CMK (cell line): ENCODE data around the gene BRD7.

Experiments
- DNase-seq: peaks from one replicate; pipeline ENCODE4 v3.0.0-alpha.2; 2010; ENCODE audit warnings: low read depth

The BRD7 gene

DNA sequence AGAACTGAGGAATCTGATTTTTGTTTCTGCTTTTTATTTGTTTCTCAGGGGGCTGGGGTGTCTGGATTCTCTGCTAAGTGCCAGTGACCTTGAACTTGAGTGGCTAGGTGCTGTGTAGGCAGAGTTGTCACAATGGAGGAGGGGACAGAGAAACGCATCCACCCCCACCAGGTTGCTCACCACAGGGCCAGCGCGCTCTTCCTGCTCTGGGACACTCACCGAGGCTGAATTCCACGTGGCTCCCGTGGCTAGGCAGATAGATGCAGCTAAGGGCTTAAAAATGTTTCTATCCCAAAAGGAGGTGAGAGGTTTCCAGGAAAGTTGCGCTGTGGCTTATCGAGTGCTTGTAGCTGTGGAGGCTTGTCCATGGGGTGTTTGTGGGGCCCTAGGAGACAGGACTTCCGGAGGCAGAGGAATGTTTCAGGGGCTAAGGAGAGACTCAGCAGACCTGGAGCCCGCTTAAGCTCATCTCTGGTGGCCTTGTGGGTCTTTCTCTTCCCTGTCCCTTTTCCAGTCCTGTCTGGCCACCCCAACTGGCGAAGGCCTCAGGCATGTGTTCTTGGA is 65.7 kb downstream of the BRD7 start:
- DNase-seq, result no peak

DNA sequence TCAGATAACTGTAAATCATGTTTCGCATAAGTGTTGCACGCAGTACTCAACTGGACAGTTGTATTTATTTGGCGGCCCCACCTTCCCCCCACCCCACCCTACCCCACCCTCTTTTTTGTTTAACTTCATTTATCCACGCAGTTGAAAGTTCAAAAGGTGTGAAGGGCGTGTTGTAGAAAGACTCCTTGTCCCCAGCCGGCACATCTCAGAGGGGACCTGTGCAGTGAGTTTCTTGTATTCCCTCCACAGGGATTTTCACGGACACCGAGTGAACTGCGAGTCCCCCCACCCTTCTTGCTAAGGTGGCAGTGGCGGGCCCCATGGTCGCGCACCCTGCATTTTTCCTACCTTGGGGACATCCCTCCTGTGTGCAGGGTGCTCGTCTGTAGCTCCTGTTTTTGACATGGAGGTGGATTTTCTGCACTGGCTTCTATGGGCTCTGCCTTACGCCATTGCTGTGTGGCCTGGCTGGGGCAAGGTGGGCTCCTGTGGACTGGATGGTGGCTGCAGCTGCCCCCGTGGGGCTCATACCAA is 66.2 kb downstream of the BRD7 start:
- DNase-seq, result no peak

DNA sequence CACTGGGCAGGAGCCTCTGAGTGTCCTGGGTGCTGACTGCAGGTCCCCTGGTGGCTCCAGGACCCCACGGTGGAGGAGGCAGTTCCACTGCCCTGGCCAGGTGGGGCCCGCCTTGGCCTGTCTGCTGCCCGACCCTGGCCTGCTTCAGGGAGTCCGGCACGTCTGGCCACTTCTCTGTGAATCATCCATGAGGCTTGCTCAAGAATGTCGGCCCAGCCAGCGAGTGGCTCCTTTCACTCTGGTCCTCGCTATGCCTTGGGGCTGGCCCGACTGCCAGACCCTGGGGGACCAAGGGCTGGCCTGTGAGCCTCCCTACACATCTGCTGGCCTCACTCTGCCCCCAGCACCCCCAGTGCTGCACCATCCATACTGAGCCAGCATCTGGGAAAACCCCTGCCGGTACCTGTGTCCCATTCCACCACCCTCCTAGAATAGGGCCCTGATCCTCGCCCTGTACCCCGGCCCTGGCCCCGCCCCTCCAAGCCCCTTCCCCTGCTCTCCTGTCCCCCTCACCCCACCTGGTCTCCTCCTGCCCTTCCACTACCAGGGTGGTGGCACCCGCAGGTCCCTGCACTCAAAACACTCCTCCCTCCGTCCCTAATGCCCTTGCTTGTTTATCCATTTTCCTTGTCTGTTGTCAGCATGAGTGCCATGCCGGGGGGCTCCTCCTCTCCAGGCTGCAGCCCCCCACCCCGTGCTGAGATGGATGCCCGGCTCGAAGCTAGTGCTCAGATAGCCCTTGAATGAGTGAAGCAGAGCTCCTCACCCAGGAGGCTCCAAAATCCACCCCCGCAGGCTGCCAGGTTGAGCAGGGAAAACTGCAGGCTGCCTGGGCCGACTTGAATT is 66.9 kb downstream of the BRD7 start:
- no peak for DNase-seq

DNA sequence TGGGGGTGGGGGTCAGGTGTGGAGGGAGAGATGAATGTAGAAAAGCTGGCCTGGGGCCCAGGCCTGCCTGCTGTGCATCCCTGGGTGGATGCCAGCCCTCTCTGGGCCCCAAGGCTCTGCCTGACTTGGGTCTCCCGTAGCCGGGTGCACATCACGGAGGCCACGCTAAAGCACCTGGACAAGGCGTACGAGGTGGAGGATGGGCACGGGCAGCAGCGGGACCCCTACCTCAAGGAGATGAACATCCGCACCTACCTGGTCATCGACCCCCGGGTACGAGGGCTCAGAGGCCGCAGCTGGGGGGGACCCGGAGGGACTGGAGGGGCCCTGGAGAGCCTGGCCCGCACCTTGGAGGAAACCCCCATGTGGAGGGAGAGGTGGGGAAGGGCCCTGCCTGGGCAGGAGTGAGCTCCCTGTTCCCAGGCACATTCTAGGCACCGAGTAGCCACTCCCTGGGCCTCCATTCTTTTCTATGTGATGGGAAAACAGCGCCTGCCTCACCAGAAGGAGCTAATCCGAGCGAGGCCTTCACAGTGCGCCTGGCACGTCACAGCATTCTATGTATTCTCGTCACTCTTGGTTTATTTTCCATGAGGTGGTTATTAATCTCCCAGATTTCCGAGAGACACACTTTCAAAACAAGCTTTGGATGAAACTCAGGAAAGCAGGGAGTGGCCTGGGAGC is 67.7 kb downstream of the BRD7 start:
- no peak for DNase-seq

- no peak for DNase-seq
Measured at GRCh38 chr16:50299508-50300105, 69.2 kb downstream of the BRD7 start.

DNA sequence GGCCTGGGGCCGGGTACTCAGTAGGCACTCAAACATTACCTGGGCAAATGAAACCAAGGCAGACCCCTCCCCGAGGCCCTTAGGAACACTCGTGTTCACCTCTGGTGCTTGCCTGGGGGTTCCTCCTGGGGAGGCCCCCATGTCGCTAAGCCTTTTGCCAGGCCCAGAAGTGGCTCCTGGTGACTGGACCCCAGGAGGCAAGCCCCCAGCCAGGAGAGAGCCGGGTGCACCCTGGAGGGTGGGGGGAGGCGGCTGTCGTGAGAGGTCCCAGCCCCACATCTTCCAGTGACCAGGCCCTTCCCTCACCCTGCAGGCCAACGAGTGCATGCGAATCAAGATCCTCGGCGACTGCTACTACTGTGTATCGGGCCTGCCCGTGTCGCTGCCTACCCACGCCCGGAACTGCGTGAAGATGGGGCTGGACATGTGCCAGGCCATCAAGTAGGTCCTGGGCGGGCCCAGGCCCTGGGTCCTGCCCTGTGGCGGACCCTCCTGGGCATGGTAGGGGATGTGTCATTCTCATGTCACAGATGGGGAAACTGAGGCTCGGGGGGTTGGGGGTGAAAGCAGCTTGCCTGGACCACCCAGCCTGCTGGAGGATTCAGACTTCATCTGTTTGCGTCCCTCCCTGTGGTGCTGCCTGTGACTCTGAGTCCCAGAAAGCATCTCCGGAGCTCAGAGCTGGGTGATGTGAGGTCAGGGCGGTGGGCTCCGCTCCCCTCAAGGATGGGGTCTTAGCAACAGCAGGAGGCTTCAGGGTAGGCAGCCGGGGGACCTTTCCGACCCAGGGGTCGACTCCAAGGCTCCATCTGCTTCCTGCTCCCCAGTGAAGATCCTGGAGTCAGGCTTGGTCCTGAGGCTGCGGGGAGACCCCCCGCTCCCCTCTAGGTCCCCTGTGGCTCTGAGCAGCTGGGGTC is 69.9 kb downstream of the BRD7 start:
- no peak for DNase-seq

DNA sequence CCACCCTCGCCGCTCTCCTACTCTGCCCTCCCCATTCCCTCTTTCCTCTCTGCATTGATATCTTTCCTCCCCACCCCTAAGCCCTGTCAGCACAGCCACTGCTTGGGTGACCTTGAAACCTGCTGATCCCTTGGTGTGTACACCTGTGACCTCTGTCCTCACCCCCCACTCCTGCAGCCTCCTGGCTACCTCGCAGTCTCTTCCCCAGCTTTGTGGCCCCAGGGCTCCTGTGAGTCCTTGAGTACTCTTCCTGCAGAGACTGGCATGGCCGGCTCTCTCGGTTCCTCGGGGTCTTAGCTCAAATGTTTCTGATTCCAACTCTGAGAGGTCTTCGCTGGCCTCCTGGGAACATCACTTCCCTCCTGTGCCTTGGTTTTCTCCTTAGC is 70.7 kb downstream of the BRD7 start:
- DNase-seq, result no peak

DNA sequence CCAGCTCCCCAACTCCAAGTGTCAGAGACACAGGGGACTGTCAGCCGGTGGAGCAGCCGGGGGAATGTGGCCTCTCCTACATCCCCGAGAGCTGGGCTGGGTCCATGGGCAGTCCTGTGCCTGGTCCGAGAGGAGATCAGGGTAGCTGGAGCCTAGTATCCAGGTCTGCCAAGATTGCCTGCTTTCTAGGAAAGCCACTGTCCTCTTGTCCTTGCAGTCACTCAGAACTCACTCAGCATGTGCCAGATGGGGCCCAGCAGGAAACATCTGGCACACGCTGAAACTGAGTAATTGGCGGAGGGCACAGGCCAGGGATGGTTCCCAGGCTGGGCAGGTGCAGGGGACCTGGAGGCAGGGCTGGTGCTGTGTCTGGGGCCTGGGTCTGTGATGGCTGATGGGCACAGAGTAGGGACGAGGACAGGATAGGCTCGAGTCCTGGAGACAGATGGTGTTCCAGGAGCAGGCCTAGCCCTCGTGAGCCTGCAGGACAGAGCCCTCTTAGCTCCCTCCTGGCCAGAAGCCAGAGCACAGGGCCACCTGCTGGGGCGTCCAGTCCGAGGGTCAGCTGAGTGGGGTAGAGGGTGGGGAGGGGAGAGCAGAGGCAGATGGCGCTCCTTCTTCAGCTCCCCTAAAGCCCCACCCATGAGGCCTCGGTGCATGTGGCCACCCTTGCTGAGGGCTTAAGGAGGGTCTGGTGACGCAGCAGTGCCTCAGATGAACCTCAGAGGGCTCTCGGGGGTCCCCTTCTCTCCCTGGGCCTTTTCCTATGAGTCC is 71.3 kb downstream of the BRD7 start:
- DNase-seq, result no peak

- DNase-seq, result no peak
Measured at GRCh38 chr16:50296807-50297206, 72.0 kb downstream of the BRD7 start.

DNA sequence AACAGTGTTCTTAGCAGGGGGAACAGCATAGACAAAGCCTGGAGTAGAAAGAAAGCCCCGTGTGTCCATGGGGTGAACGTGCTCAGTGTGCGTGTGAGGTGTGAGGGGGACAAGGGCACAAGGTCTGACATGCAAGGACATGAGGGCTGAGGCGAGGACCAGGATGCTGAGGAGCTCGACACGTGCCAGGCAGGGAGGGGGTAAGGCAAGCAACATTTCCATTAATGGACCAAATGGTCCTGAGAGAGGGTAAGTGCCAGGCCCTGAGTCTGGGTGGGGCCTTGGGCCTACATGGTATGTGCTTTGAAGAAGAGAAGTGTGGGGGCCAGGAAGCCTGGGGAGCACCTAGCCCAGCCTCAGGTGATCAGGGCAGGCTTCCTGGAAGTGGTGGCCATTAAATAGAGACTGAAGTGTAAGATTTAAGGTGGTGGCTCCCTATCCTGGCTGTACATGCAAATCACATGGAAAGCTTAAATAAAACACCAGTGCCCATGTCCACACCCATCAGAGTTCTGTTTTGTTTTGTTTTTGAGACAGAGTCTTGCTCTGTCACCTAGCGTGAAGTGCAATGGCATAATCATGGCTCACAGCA is 73.2 kb downstream of the BRD7 start:
- DNase-seq, result no peak

DNA sequence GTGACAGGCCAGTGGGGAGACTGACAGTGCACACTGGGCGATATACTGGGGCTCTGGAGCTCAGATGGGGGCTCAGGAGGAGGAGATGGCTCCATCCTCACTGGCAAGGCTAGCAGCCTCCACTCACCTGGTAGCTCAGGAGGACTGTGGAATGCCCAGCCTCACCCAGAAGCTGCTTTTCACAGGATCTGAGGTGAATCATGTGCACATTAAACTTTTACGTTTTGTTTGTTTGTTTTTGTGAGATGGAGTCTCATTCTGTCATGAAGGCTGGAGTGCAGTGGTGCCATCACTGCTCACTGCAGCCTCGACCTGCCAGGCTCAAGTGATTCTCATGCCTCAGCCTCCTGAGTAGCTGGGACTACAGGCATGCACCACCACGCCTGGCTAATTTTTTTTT is 73.8 kb downstream of the BRD7 start:
- DNase-seq, result no peak

- DNase-seq, result no peak
Measured at GRCh38 chr16:50293994-50294855, 74.6 kb downstream of the BRD7 start.

DNA sequence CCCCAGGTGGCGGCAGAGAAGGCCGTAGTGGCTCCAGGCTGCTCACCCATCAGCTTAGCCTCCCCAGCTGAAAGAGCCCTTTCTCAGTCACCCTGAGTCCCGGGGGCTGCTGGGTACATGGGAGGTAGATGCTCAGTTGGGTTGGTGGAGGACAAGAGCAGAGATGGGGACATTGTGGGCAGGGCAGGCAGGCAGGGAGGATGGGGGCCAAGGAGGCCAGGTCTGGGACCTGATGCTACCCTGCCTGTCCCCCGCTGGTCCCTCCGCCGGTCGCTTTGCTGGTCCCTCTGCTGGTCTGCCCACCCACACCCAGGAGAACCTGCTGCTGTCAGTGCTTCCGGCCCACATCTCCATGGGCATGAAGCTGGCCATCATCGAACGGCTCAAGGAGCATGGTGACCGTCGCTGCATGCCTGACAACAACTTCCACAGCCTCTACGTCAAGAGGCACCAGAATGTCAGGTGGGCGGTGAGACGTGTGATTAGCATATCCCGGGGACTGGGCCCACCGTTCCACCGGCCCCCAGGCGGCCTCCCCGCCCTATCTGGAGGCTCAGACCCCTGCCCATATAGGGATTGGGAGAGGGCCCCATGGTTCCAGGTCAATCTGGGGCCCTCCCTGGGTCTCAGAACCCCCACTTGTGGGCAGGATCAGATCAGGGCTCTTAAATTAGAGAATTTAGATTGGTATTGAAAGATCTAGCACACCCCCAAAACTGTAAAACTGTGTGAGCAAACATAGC is 75.6 kb downstream of the BRD7 start:
- DNase-seq, result no peak

DNA sequence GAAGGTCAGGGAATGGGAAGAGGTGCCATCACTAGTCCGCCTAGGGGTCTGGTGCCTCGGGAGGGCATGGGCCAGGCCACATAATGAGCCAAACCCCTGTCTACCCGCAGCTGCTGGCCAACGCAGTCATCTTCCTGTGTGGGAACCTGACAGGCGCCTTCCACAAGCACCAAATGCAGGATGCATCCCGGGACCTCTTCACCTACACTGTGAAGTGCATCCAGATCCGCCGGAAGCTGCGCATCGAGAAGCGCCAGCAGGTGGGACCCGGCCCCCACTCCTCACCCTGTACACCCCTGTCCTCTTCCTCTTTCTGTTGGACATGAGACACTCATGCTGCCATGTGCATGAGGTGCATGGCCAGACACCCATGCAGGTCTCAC is 76.2 kb downstream of the BRD7 start:
- no peak for DNase-seq

GRCh38 chr16:50291719-50292565 is 76.8 kb downstream of the BRD7 start:
- no peak for DNase-seq

DNA sequence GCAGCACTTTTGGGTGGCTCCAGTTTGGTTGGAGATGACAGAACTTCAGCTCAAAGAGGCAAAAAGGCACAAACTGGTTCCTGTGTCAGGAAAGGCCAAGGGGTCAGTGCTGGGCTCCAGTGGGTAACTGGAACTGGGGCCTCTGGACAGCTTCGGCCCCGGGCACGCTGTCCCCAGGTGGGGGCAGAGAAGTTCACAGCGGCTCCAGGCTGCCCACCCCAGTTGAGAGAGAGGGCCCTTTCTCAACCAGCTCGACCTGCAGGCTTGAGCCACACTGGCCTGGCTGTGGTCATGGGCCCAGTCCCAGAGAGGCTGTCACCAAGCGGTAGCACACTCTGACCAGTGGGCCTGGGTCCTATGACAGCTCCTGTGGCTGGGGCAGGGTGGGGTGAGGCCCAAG is 77.9 kb downstream of the BRD7 start:
- DNase-seq, result no peak

- DNase-seq, result no peak
Measured at GRCh38 chr16:50289950-50290764, 78.6 kb downstream of the BRD7 start.
